Gastroesophageal sphincter (tissue), 4 donors: ENCODE results near the gene GPR183. TPM values are rescaled to one million over a fixed set of nuclear protein-coding genes. Genes with fewer than 3 reads are reported as not detected.

Source experiments
- ATAC-seq: fragments of 150-250 bp; one replicate; pipeline ENCODE4 v1.9.1; 2016; ENCODE audit warnings: mild to moderate bottlenecking, moderate library complexity
- H3K27ac ChIP-seq, 4 donors: fragments of 200-600 bp; sonication (generic) in 3 of 4; 1 replicate in 3 of 4; 2 replicates in 1 of 4; pipeline ENCODE4 v1.5.1; 2016 to 2019
- H3K27me3 ChIP-seq: fragments of 200-600 bp; sonication (generic); one replicate; pipeline ENCODE4 v1.5.1; 2019
- H3K36me3 ChIP-seq, 2 donors: fragments of 200-600 bp; sonication (generic); one replicate each; pipeline ENCODE4 v1.5.1; 2019; ENCODE audit warnings: control low read depth in 1 of 2
- H3K4me1 ChIP-seq, 3 donors: fragments of 200-600 bp; sonication (generic); 1 replicate in 2 of 3; 2 replicates in 1 of 3; pipeline ENCODE4 v1.5.1; 2016 to 2019; ENCODE audit warnings: control low read depth in 2 of 3
- H3K4me3 ChIP-seq, 2 donors: fragments of 200-600 bp; sonication (generic); one replicate each; pipeline ENCODE4 v1.5.1; 2019; ENCODE audit warnings: mild to moderate bottlenecking in 1 of 2, moderate library complexity in 1 of 2
- H3K9me3 ChIP-seq, 3 donors: fragments of 200-600 bp; sonication (generic); one replicate each; pipeline ENCODE4 v1.5.1; 2017 to 2019; ENCODE audit warnings: control low read depth in 2 of 3
- EP300 ChIP-seq: sonication (generic); formaldehyde crosslinking; IDR thresholded peaks from one replicate; pipeline ENCODE4 v1.6.1; 2017; ENCODE audit warnings: antibody characterized with exemption, mild to moderate bottlenecking
- POLR2A ChIP-seq, 2 donors: fragments of 450-650 bp; IDR thresholded peaks; one replicate each; pipeline ENCODE4 v1.6.1; 2017; ENCODE audit warnings: antibody characterized with exemption in 2 of 2, mild to moderate bottlenecking in 2 of 2, moderate library complexity in 1 of 2
- POLR2AphosphoS5 ChIP-seq: sonication (generic); formaldehyde crosslinking; IDR thresholded peaks from one replicate; pipeline ENCODE4 v1.6.1; 2017; ENCODE audit warnings: antibody characterized with exemption
- WGBS, 2 donors: methylation state at CpG; one replicate each; pipeline ENCODE4 v1.1.5; 2018; ENCODE audit warnings: low coverage in 1 of 2; 5-methylcytosine and 5-hydroxymethylcytosine counted together
- total RNA-seq, 4 donors: library from RNA; depleted of rRNA; stranded (reverse); fragments of >200 nt; gene quantifications; one replicate each; pipeline ENCODE4 v1.1.0, GENCODE V29; 2016
- TF ChIP-seq, protein P1 (sequence below), 4 experiments: fragments of 200-600 bp in 2 of 4; fragments of 450-650 bp in 2 of 4; sonication (generic) in 1 of 4; IDR thresholded peaks; one replicate each; pipeline ENCODE4 v1.5.1; 2017 to 2019; ENCODE audit warnings: antibody characterized with exemption in 4 of 4, mild to moderate bottlenecking in 2 of 4, moderate library complexity in 2 of 4

The GPR183 gene
- total RNA-seq, 4 donors from 2014 or later, result 11.5 to 23.8 (median 18.1) TPM

DNA sequence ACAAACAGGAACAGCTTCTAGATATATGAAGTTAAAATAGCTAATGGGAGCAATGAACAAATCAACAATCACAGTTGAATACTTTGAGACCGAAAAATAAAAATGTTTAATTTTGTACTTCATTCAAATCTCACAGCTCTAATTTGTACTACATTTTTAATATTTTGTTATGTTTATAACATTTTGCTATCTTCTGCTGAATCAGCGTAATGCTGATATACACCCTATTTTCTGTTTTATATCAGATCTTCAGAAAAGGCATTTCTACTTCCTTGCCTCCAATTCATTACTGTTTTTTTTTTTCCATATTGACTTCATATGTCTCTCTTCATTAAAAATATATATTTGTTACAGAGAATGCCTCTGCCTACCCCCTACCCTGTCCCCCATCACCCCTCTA lies 27.9 kb upstream of the GPR183 start:
- no peaks in the 10 kb centered on the region for H3K27me3 ChIP-seq
- H3K4me1 ChIP-seq, result no peaks in the 10 kb centered on the region
- TF ChIP-seq EP300 (no peak), POLR2AphosphoS5 (no peak), POLR2A (IDR thresholded peaks at IDR 0.05) (no peak)
- TF ChIP-seq, protein P1, sequence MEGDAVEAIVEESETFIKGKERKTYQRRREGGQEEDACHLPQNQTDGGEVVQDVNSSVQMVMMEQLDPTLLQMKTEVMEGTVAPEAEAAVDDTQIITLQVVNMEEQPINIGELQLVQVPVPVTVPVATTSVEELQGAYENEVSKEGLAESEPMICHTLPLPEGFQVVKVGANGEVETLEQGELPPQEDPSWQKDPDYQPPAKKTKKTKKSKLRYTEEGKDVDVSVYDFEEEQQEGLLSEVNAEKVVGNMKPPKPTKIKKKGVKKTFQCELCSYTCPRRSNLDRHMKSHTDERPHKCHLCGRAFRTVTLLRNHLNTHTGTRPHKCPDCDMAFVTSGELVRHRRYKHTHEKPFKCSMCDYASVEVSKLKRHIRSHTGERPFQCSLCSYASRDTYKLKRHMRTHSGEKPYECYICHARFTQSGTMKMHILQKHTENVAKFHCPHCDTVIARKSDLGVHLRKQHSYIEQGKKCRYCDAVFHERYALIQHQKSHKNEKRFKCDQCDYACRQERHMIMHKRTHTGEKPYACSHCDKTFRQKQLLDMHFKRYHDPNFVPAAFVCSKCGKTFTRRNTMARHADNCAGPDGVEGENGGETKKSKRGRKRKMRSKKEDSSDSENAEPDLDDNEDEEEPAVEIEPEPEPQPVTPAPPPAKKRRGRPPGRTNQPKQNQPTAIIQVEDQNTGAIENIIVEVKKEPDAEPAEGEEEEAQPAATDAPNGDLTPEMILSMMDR (IDR thresholded peaks at IDR 0.05), result no peak
- 93 to 96% methylated on average over 2 of the region's 2 CpGs for WGBS, 2 donors
- no peaks in the 10 kb centered on the region for H3K9me3 ChIP-seq
- H3K4me3 ChIP-seq, result no peak overlapping the region
- no peak overlapping the region for H3K27ac ChIP-seq
- ATAC-seq, result no peak
- peaks cover 0 to 6% of the 10 kb centered on the region in 2 donors for H3K36me3 ChIP-seq

DNA sequence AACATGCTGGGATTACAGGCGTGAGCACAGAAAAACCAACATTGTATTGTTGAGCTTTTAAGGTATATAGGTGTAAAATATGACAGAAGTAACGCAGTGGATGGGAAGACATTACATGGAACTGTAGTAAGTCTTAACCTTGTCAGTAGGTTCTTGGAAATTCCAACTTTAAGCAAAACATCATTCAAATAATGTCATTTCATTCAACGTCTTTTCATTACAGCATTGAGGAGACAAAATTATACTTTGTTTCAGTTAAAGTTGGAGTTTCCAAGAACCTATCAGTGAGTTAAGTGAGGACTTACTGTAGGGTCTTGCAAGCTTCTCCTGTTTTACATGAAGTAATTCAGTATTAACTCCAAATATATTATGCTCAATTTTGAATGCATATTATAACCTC lies 27.0 kb upstream of the GPR183 start:
- Histone ChIP-seq H3K4me1 (no peaks in the 10 kb centered on the region), H3K27me3 (no peaks in the 10 kb centered on the region), H3K27ac (no peak overlapping the region), H3K9me3 (no peaks in the 10 kb centered on the region), H3K36me3 (peaks cover 0 to 11% of the 10 kb centered on the region in 2 donors), H3K4me3 (no peak overlapping the region)
- ATAC-seq, result no peak
- TF ChIP-seq POLR2AphosphoS5, result no peak
- TF ChIP-seq, protein P1 (IDR thresholded peaks at IDR 0.05), result no peak
- TF ChIP-seq POLR2A (IDR thresholded peaks at IDR 0.05), result no peak
- TF ChIP-seq EP300, result no peak
- 80 to 92% methylated on average over 3 of the region's 3 CpGs for WGBS, 2 donors

DNA sequence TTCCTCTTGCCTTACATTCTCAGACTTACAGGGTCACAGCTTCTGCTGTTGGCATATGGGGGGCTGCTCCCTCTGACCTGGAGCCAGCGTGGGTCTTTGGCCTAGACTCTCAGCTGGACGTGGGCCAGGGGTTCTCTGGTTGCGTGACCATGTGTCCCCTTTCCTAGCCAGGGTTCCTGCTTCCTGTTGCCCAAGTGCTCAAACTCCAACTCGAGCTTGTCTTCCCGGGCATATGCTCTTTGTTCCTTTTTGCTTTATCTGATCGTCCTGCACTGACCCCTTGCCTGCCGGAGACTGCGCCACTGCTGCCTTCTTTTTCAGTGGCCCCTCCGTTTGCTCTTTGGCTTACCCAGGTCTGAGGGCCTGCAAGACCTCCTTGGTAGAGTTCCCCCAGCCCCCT lies 25.3 kb upstream of the GPR183 start:
- no peak overlapping the region for H3K4me3 ChIP-seq
- TF ChIP-seq EP300, result no peak
- no peak for TF ChIP-seq POLR2AphosphoS5
- TF ChIP-seq POLR2A (IDR thresholded peaks at IDR 0.05), result no peak
- TF ChIP-seq, protein P1 (IDR thresholded peaks at IDR 0.05), result no peak
- WGBS, 2 donors, result 93% methylated on average over 6 of the region's 9 CpGs; no CpG with 5 or more reads in 1 of the 2 donors
- no peaks in the 10 kb centered on the region for H3K27me3 ChIP-seq
- H3K27ac ChIP-seq, result no peak overlapping the region
- H3K36me3 ChIP-seq, result peaks cover 0 to 17% of the 10 kb centered on the region in 2 donors
- H3K4me1 ChIP-seq, result no peaks in the 10 kb centered on the region
- ATAC-seq, result no peak
- no peaks in the 10 kb centered on the region for H3K9me3 ChIP-seq

DNA sequence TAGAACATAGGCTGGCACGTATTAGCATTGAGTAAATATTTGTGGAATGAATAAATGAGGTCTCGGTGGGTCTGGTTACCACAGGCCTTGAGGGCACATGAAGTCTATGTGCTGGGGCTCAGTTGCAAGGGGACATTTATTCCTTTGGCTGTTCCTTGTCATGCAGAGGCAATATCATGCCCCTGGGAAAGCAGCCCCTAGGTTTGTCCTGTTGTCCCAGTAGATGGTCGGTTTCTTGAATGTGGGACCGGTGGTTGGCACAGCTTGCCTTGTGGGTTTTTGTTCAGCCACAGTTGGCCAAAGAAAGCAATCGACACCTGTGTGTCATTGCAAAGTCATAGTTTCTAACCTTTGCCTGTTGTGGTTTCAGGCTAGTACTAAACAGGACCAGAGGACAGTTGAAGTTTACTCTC lies 24.7 kb upstream of the GPR183 start:
- no peak overlapping the region for H3K4me3 ChIP-seq
- peaks cover 0 to 17% of the 10 kb centered on the region in 2 donors for H3K36me3 ChIP-seq
- H3K4me1 ChIP-seq, result no peaks in the 10 kb centered on the region
- H3K27ac ChIP-seq, result no peak overlapping the region
- H3K9me3 ChIP-seq, result no peaks in the 10 kb centered on the region
- ATAC-seq, result no peak
- WGBS, 2 donors, result 94 to 95% methylated on average over 3 to 5 of the region's 5 CpGs
- TF ChIP-seq POLR2A (IDR thresholded peaks at IDR 0.05) (no peak), POLR2AphosphoS5 (no peak), EP300 (no peak)
- TF ChIP-seq, protein P1 (IDR thresholded peaks at IDR 0.05), result no peak
- H3K27me3 ChIP-seq, result no peaks in the 10 kb centered on the region

DNA sequence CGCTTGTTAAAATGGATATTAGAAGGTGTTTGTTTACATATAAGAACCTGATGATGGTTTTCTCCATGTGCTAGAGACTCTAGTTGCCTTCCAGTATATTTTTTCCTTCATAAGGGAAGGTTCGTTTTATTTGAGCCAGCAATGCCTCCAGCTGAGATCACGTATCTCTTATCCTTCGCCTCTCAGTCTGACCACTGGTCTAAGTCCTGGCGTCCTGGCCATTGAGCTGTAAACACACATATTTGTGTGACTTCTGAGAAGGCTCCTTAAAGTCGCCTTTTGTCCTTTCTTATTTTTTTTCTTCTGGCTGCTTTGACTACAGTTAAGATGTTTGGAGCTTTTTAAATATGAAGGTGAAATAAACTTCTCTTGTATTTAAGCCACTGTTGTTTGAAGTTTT lies 23.7 kb upstream of the GPR183 start:
- Histone ChIP-seq H3K4me1 (no peaks in the 10 kb centered on the region), H3K27me3 (no peaks in the 10 kb centered on the region), H3K27ac (no peak overlapping the region), H3K9me3 (no peaks in the 10 kb centered on the region), H3K4me3 (no peak overlapping the region), H3K36me3 (peaks cover 0 to 17% of the 10 kb centered on the region in 2 donors)
- WGBS, 2 donors, result 67% methylated on average over 5 to 6 of the region's 6 CpGs
- TF ChIP-seq, protein P1 (IDR thresholded peaks at IDR 0.05), result no peak
- TF ChIP-seq POLR2AphosphoS5, result no peak
- no peak for TF ChIP-seq POLR2A (IDR thresholded peaks at IDR 0.05)
- no peak for TF ChIP-seq EP300
- ATAC-seq, result no peak
